Adrenal gland (tissue), 12 donors: Measurements from ENCODE around the gene BACH2. TPM values are rescaled to one million over a fixed set of nuclear protein-coding genes. Genes with fewer than 3 reads are reported as not detected.

ENCODE experiments used
- DNase-seq, 7 donors: peaks; one replicate each; pipeline ENCODE4 v3.0.0-alpha.2; 2019 to 2020
- H3K27ac ChIP-seq, 5 donors: fragments of 200-600 bp; sonication (generic) in 4 of 5; 1 replicate in 3 of 5; 2 replicates in 2 of 5; pipeline versions ENCODE4 v1.5.1 to v1.8.0; 2016 to 2020; ENCODE audit warnings: mild to moderate bottlenecking in 1 of 5
- H3K27me3 ChIP-seq: fragments of 200-600 bp; 2 replicates; pipeline ENCODE4 v1.8.0; 2021
- H3K36me3 ChIP-seq, 2 donors: fragments of 200-600 bp; replicated peaks in 1 of 2; 1 replicate in 1 of 2; 2 replicates in 1 of 2; pipeline versions ENCODE4 v1.5.1 to v1.8.0; 2018 to 2022
- H3K4me1 ChIP-seq, 2 donors: fragments of 200-600 bp; replicated peaks in 1 of 2; 1 replicate in 1 of 2; 2 replicates in 1 of 2; pipeline versions ENCODE4 v1.5.1 to v1.8.0; 2018 to 2021
- H3K4me3 ChIP-seq, 4 donors: fragments of 200-600 bp; sonication (generic) in 3 of 4; one replicate each; pipeline ENCODE4 v1.5.1; 2016 to 2018
- H3K9me3 ChIP-seq, 3 donors: fragments of 200-600 bp; sonication (generic) in 1 of 3; replicated peaks in 1 of 3; 1 replicate in 2 of 3; 2 replicates in 1 of 3; pipeline versions ENCODE4 v1.5.1 to v1.8.0; 2016 to 2021
- POLR2A ChIP-seq, 2 donors: fragments of 450-650 bp; IDR thresholded peaks; one replicate each; pipeline ENCODE4 v1.6.1; 2017; ENCODE audit warnings: antibody characterized with exemption in 2 of 2, mild to moderate bottlenecking in 2 of 2, moderate library complexity in 1 of 2
- WGBS, 4 donors: extraction: QIAGEN DNeasy Blood & Tissue Kit in 2 of 4; methylation state at CpG; one replicate each; pipeline versions ENCODE4 v1.1.5 to v1.1.7; 2013 to 2017; 5-methylcytosine and 5-hydroxymethylcytosine counted together
- intact Hi-C, 2 donors: fragments of 100-400 bp; cut with DNase I; formaldehyde crosslinking; loops; one replicate each; pipeline versions ENCODE4 v1.14.1 to v1.15.0; 2022 to 2023
- polyA plus RNA-seq, 3 donors: library from polyadenylated mRNA; stranded (reverse); fragments of 200-250 nt in 2 of 3; fragments of 350-450 nt in 1 of 3; fragmentation: Illumina TruSeq in 1 of 3; extraction: RNeasy Lipid Tissue Mini Kit (QIAGEN cat#74804) in 1 of 3; gene quantifications; one replicate each; pipeline ENCODE4 v1.2.3, GENCODE V29; 2013 to 2014
- total RNA-seq, 9 donors: library from RNA; depleted of rRNA in 4 of 9; stranded (reverse); fragments of >200 nt in 4 of 9; fragments of 120-200 nt in 1 of 9; fragmentation: NEBNext Ultra II Directional in 1 of 9; extraction: Animal tissue kit (Norgen Biotek cat#: 25700) in 1 of 9; gene quantifications; one replicate each; pipeline versions ENCODE4 v1.1.0 to v1.2.4, GENCODE V29; 2013 to 2023
- TF ChIP-seq, protein P1 (sequence below), 6 experiments: fragments of 450-650 bp in 4 of 6; fragments of 200-600 bp in 2 of 6; sonication (generic) in 1 of 6; IDR thresholded peaks; 1 replicate in 5 of 6; 2 replicates in 1 of 6; pipeline versions ENCODE4 v1.5.1 to v1.8.0; 2016 to 2021; ENCODE audit warnings: antibody characterized with exemption in 6 of 6, mild to moderate bottlenecking in 2 of 6, moderate library complexity in 1 of 6
- donor health status: healthy with polysubstance abuse.
- donor health status: Bipolar disorder and iron deficiency.
- donor health status: DM: yes; HTN: yes; CAD: no.
- donor health status: DM: no; HTN: no; CAD: no.
- donor health status: DM: no; HTN: no; CAD: no.
- donor health status: DM: yes; HTN: yes; CAD: no.

Gene BACH2
- total and polyA plus RNA-seq, 12 donors: 0.08 to 2.9 (median 0.83) TPM

DNA sequence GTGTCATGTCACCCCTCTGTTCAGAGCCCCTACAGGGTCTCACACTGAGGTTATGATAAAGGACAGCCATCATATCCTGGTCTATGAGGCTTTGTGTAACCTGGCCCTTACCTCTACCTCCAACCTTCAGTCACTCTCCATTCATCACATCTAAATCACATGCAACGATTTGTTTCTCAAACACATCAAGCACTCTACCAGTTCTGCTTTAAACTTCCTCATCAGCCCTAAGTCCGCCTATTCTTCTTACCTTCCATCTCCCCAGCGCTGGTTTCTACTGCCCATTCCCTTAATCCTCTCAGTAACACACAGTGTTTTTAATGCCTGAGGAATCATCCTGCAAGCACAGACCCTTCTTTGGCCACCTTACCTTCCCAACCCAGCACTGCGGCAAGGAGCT is 17.9 kb upstream of the BACH2 start:
- Histone ChIP-seq H3K27me3 (no peaks in the 10 kb centered on the region), H3K36me3 (no peaks in the 10 kb centered on the region), H3K4me3 (no peak overlapping the region), H3K27ac (no peak overlapping the region), H3K9me3 (no peaks in the 10 kb centered on the region), H3K4me1 (no peaks in the 10 kb centered on the region)
- TF ChIP-seq POLR2A (IDR thresholded peaks at IDR 0.05): no peak
- TF ChIP-seq, protein P1, sequence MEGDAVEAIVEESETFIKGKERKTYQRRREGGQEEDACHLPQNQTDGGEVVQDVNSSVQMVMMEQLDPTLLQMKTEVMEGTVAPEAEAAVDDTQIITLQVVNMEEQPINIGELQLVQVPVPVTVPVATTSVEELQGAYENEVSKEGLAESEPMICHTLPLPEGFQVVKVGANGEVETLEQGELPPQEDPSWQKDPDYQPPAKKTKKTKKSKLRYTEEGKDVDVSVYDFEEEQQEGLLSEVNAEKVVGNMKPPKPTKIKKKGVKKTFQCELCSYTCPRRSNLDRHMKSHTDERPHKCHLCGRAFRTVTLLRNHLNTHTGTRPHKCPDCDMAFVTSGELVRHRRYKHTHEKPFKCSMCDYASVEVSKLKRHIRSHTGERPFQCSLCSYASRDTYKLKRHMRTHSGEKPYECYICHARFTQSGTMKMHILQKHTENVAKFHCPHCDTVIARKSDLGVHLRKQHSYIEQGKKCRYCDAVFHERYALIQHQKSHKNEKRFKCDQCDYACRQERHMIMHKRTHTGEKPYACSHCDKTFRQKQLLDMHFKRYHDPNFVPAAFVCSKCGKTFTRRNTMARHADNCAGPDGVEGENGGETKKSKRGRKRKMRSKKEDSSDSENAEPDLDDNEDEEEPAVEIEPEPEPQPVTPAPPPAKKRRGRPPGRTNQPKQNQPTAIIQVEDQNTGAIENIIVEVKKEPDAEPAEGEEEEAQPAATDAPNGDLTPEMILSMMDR (IDR thresholded peaks at IDR 0.05): no peak
- DNase-seq: no peak
- WGBS, 4 donors: 82 to 86% (median 83%) methylated on average over 4 of the region's 4 CpGs
- intact Hi-C loops: no loop called here

DNA sequence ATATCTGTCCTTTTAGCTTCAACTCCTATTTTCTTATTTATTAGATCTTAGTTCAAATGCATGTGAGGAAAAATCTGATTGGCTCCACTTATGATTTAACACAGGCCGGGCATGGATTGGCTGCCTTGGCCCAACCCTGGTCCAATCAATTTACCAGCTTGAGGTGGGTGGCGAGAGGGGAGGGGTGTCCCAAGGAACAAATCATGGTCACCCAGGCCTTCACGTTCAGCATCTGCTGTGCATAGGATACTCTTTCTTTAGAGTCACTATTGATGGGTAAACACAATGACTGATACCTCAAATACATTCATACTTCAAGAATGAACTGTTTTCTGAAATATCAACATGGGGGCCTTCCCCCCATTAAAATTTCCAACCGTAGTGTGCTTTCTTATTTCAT is 14.9 kb upstream of the BACH2 start:
- Histone ChIP-seq H3K36me3 (no peaks in the 10 kb centered on the region), H3K4me1 (no peaks in the 10 kb centered on the region), H3K27ac (no peak overlapping the region), H3K9me3 (no peaks in the 10 kb centered on the region), H3K4me3 (no peak overlapping the region), H3K27me3 (peaks cover 7% of the 10 kb centered on the region)
- 78 to 95% (median 89%) methylated on average over 4 of the region's 4 CpGs for WGBS, 4 donors
- TF ChIP-seq, protein P1 (IDR thresholded peaks at IDR 0.05): no peak
- no peak for TF ChIP-seq POLR2A (IDR thresholded peaks at IDR 0.05)
- no peak for DNase-seq
- intact Hi-C loops: no loop called here

DNA sequence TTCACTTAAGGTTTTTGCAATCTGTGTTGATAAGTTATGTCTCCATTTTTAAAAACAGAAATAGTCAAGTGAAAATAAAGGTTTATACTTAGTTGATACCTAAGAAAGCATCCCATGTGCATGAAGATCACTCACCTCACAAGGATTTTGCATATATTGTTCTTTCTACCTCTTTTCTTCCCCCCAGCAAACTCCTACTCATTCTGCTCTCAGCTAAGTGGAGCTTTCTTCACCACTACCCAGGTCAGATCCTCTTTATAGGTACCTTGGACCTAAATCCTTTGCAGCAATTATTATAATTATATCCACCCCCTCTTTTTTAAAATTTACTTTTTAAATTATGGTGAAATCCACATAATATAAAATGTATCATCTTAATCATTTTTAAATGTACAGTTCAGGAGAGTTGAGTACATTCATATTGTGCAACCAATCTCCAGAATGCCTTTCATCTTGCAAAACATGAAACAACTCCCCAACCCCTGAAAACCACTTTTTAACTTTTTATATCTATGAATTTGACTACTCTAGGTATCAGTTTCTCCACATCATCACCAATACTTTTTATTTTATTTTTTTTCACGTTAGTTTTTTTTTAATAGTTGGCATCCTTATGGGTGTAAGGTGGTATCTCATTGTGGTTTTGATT is 9.3 kb upstream of the BACH2 start:
- Histone ChIP-seq H3K27me3 (peaks cover 7% of the 10 kb centered on the region), H3K4me3 (no peak overlapping the region), H3K36me3 (no peaks in the 10 kb centered on the region), H3K4me1 (no peaks in the 10 kb centered on the region), H3K27ac (no peak overlapping the region), H3K9me3 (no peaks in the 10 kb centered on the region)
- 53 to 68% (median 56%) methylated on average over 1 of the region's 1 CpG for WGBS, 4 donors
- TF ChIP-seq POLR2A (IDR thresholded peaks at IDR 0.05): no peak
- TF ChIP-seq, protein P1 (IDR thresholded peaks at IDR 0.05): no peak
- no peak for DNase-seq
- intact Hi-C loops: no loop called here

DNA sequence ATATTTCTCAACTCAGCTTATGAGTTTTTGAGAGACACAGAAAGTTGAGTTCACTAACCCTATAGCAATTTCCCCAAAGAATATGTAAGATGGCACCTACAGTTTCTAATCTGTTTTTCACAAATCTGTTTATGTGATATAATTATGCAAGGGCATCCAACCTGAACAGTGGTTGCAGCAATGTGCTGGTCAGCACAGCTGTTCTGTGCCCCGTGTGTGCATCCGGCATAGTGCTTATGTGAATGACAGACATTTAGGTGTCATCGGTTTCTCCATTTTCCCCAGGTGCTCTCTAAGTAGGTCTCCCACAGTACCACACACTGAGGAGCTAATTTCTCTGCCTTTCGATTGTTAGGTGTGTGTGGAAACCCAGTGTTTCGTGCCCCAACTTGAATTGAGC is 7.7 kb upstream of the BACH2 start:
- Histone ChIP-seq H3K9me3 (no peaks in the 10 kb centered on the region), H3K27me3 (peaks cover 7% of the 10 kb centered on the region), H3K27ac (no peak overlapping the region), H3K4me1 (no peaks in the 10 kb centered on the region), H3K36me3 (no peaks in the 10 kb centered on the region), H3K4me3 (no peak overlapping the region)
- 78 to 83% (median 80%) methylated on average over 5 of the region's 5 CpGs for WGBS, 4 donors
- no peak for TF ChIP-seq POLR2A (IDR thresholded peaks at IDR 0.05)
- TF ChIP-seq, protein P1 (IDR thresholded peaks at IDR 0.05): no peak
- intact Hi-C loops: no loop called here
- DNase-seq: no peak
